BLaER1 treated with 17β-estradiol and CSF1 and Interleukin-3, amounts not matched to agents 10 nM and 100 nM (cell line): ENCODE data around the gene CLEC4E.
A peak's percentile ranks its signal among the peaks of the same experiment; 100 is the strongest.
"Not testable (repeated sequence)": the region's sequence is repeated elsewhere in the genome, so short reads cannot be mapped to it uniquely, and the experiment has no call there.

Experiments used
- H3K27ac ChIP-seq, 11 experiments: shearing (Covaris generic); formaldehyde crosslinking; 2 replicates each; pipeline ENCODE4 v1.8.1; 2022
- H3K27me3 ChIP-seq, 11 experiments: shearing (Covaris generic); formaldehyde crosslinking; 2 replicates each; pipeline ENCODE4 v1.8.1; 2022
- H3K36me3 ChIP-seq, 11 experiments: shearing (Covaris generic); formaldehyde crosslinking; 2 replicates each; pipeline ENCODE4 v1.8.1; 2022
- H3K4me1 ChIP-seq, 10 experiments: shearing (Covaris generic); formaldehyde crosslinking; 2 replicates each; pipeline ENCODE4 v1.8.1; 2022
- H3K4me2 ChIP-seq, 11 experiments: shearing (Covaris generic); formaldehyde crosslinking; 2 replicates each; pipeline ENCODE4 v1.8.1; 2022
- H3K4me3 ChIP-seq, 10 experiments: shearing (Covaris generic); formaldehyde crosslinking; 2 replicates each; pipeline ENCODE4 v1.8.1; 2022
- H3K9ac ChIP-seq, 11 experiments: shearing (Covaris generic); formaldehyde crosslinking; 2 replicates each; pipeline ENCODE4 v1.8.1; 2022
- H3K9me3 ChIP-seq, 11 experiments: shearing (Covaris generic); formaldehyde crosslinking; replicated peaks in 1 of 11; 2 replicates each; pipeline ENCODE4 v1.8.1; 2022
- H4K20me1 ChIP-seq, 11 experiments: shearing (Covaris generic); formaldehyde crosslinking; 2 replicates each; pipeline ENCODE4 v1.8.1; 2022
- Cebpa-rat ChIP-seq, 11 experiments: shearing (Covaris generic); IDR thresholded peaks; 2 replicates each; pipeline ENCODE4 v1.8.1; 2022

CLEC4E gene

GRCh38 chr12:8540831-8541230 is at the start of gene CLEC4E:
CLEC4E (minus strand) TSS chr12:8540905; CDS start chr12:8540797, 108 bp downstream.
- not testable (repeated sequence) for H3K27me3 ChIP-seq

GRCh38 chr12:8589679-8590078 is 49.0 kb upstream of the CLEC4E start:
- no peaks in the 10 kb centered on the region for H3K36me3 ChIP-seq
- peak overlapping the region in 2 of 11 experiments; percentile 45 to 58; a peak in 4 of 22 replicates for H3K4me2 ChIP-seq
- 0 out of 22 replicates have a peak overlapping the region, but pooled peaks of 1 of the 11 experiments have one; percentile 4 for H3K27ac ChIP-seq
- TF ChIP-seq Cebpa-rat (IDR thresholded peaks at IDR 0.05): no peak
- no peaks in the 10 kb centered on the region for H3K9me3 ChIP-seq
- H3K4me1 ChIP-seq: peaks cover under 1 to 59% (median 6%) of the 10 kb centered on the region in 10 experiments
- no peaks in the 10 kb centered on the region for H3K27me3 ChIP-seq
- no peak overlapping the region for H3K9ac ChIP-seq
- no peaks in the 10 kb centered on the region for H4K20me1 ChIP-seq
- H3K4me3 ChIP-seq: no peak overlapping the region

More at GRCh38 chr12:8540831-8541230, at the start of gene CLEC4E:
- Histone ChIP-seq H3K9me3 (peaks cover 0 to 24% (median 0%) of the 10 kb centered on the region in 11 experiments; a peak in 8 of 22 replicates), H3K27ac (peak within 1 kb of the TSS in 10 of 11 experiments; percentile 31 to 94 (median 74); a peak in 19 of 22 replicates), H3K9ac (peak within 1 kb of the TSS in 7 of 11 experiments; percentile 30 to 92 (median 71); a peak in 12 of 22 replicates), H3K36me3 (peaks cover 0 to 36% (median 0%) of the 10 kb centered on the region in 11 experiments; a peak in 8 of 22 replicates), H3K4me3 (peak within 1 kb of the TSS in 6 of 10 experiments; percentile 15 to 66 (median 57); a peak in 11 of 20 replicates), H3K4me2 (peak within 1 kb of the TSS; percentile 5 to 95 (median 60); a peak in 19 of 22 replicates), H3K4me1 (peaks cover 0 to 75% (median 37%) of the 10 kb centered on the region in 10 experiments; a peak in 17 of 20 replicates)
- not testable (repeated sequence) for H4K20me1 ChIP-seq
- peak in 4 of 11 experiments; percentile 19 to 56 (median 45); a peak in 4 of 22 replicates for TF ChIP-seq Cebpa-rat (IDR thresholded peaks at IDR 0.05)

- not testable (repeated sequence) for H3K36me3 ChIP-seq, H3K27me3 ChIP-seq, H4K20me1 ChIP-seq, H3K4me3 ChIP-seq, H3K9me3 ChIP-seq
- Histone ChIP-seq H3K9ac (peak overlapping the region in 3 of 11 experiments; percentile 70 to 73 (median 72); a peak in 6 of 22 replicates), H3K4me1 (peaks cover 35 to 66% (median 45%) of the 10 kb centered on the region in 10 experiments), H3K27ac (peak overlapping the region in 7 of 11 experiments; percentile 36 to 95 (median 68); a peak in 12 of 22 replicates), H3K4me2 (peak overlapping the region; percentile 48 to 90 (median 65))
These were observed 43.8 kb upstream of the CLEC4E start for GRCh38 chr12:8584478-8584877.

- Histone ChIP-seq H3K4me3 (no peak overlapping the region), H3K9me3 (no peaks in the 10 kb centered on the region), H3K27me3 (no peaks in the 10 kb centered on the region), H3K4me2 (peak overlapping the region; percentile 48 to 90 (median 65)), H4K20me1 (no peaks in the 10 kb centered on the region), H3K4me1 (peaks cover 40 to 66% (median 50%) of the 10 kb centered on the region in 10 experiments), H3K27ac (peak overlapping the region in 10 of 11 experiments; percentile 31 to 95 (median 51); a peak in 16 of 22 replicates), H3K36me3 (no peaks in the 10 kb centered on the region), H3K9ac (peak overlapping the region in 4 of 11 experiments; percentile 24 to 73 (median 71); a peak in 7 of 22 replicates)
- no peak for TF ChIP-seq Cebpa-rat (IDR thresholded peaks at IDR 0.05)
These were observed 43.3 kb upstream of the CLEC4E start for GRCh38 chr12:8584004-8584403.

- Histone ChIP-seq H3K4me1 (peaks cover 55 to 73% (median 67%) of the 10 kb centered on the region in 10 experiments), H3K27ac (0 out of 22 replicates have a peak overlapping the region, but pooled peaks of 1 of the 11 experiments have one; percentile 1), H3K4me2 (peak overlapping the region; percentile 10 to 58 (median 46); a peak in 15 of 22 replicates), H4K20me1 (no peaks in the 10 kb centered on the region), H3K9ac (no peak overlapping the region), H3K9me3 (no peaks in the 10 kb centered on the region), H3K27me3 (0 out of 22 replicates have a peak, but pooled peaks cover 0 to 3% (median 0%) of the 10 kb centered on the region in 11 experiments), H3K36me3 (no peaks in the 10 kb centered on the region), H3K4me3 (no peak overlapping the region)
- no peak for TF ChIP-seq Cebpa-rat (IDR thresholded peaks at IDR 0.05)
These were observed 40.5 kb upstream of the CLEC4E start for GRCh38 chr12:8581098-8581784.

GRCh38 chr12:8577879-8578278 is 37.2 kb upstream of the CLEC4E start:
- no peaks in the 10 kb centered on the region for H4K20me1 ChIP-seq
- H3K9me3 ChIP-seq: no peaks in the 10 kb centered on the region
- H3K4me1 ChIP-seq: peaks cover 39 to 53% (median 48%) of the 10 kb centered on the region in 10 experiments
- H3K27ac ChIP-seq: peak overlapping the region in 1 of 11 experiments; percentile 11; a peak in 1 of 22 replicates
- H3K4me2 ChIP-seq: peak overlapping the region; percentile 29 to 74 (median 62); a peak in 21 of 22 replicates
- no peak overlapping the region for H3K4me3 ChIP-seq
- TF ChIP-seq Cebpa-rat (IDR thresholded peaks at IDR 0.05): no peak
- no peaks in the 10 kb centered on the region for H3K36me3 ChIP-seq
- H3K9ac ChIP-seq: no peak overlapping the region
- 0 out of 22 replicates have a peak, but pooled peaks cover 0 to 3% (median 0%) of the 10 kb centered on the region in 11 experiments for H3K27me3 ChIP-seq

GRCh38 chr12:8572507-8572906 is 31.8 kb upstream of the CLEC4E start:
- TF ChIP-seq Cebpa-rat (IDR thresholded peaks at IDR 0.05): 0 out of 22 replicates have a peak, but pooled peaks of 1 of the 11 experiments have one; percentile 10

GRCh38 chr12:8566525-8566924 is 25.8 kb upstream of the CLEC4E start:
- Histone ChIP-seq H3K27me3 (no peaks in the 10 kb centered on the region), H3K9ac (peak overlapping the region in 6 of 11 experiments; percentile 23 to 71 (median 49); a peak in 8 of 22 replicates), H3K4me1 (peaks cover 0 to 47% (median 19%) of the 10 kb centered on the region in 10 experiments; a peak in 12 of 20 replicates), H3K36me3 (peaks cover 0 to 18% (median 6%) of the 10 kb centered on the region in 11 experiments; a peak in 9 of 22 replicates), H3K4me2 (peak overlapping the region in 9 of 11 experiments; percentile 4 to 89 (median 63); a peak in 15 of 22 replicates), H3K4me3 (peak overlapping the region in 5 of 10 experiments; percentile 3 to 49 (median 27); a peak in 6 of 20 replicates), H3K27ac (peak overlapping the region in 8 of 11 experiments; percentile 42 to 93 (median 73); a peak in 16 of 22 replicates), H3K9me3 (peaks cover 45 to 73% (median 54%) of the 10 kb centered on the region in 11 experiments), H4K20me1 (no peaks in the 10 kb centered on the region)
- no peak for TF ChIP-seq Cebpa-rat (IDR thresholded peaks at IDR 0.05)

More at GRCh38 chr12:8572507-8572906, 31.8 kb upstream of the CLEC4E start:
- Histone ChIP-seq H4K20me1 (no peaks in the 10 kb centered on the region), H3K4me1 (peaks cover 5 to 50% (median 15%) of the 10 kb centered on the region in 10 experiments), H3K9me3 (peaks cover 11 to 16% (median 13%) of the 10 kb centered on the region in 11 experiments), H3K27ac (peak overlapping the region in 4 of 11 experiments; percentile 57 to 89 (median 84); a peak in 8 of 22 replicates), H3K27me3 (0 out of 22 replicates have a peak, but pooled peaks cover 0 to 3% (median 0%) of the 10 kb centered on the region in 11 experiments), H3K4me3 (no peak overlapping the region), H3K4me2 (peak overlapping the region in 8 of 11 experiments; percentile 12 to 73 (median 54); a peak in 15 of 22 replicates), H3K9ac (peak overlapping the region in 3 of 11 experiments; percentile 62 to 67 (median 65); a peak in 5 of 22 replicates), H3K36me3 (peaks cover 0 to 10% (median 4%) of the 10 kb centered on the region in 11 experiments; a peak in 9 of 22 replicates)

- H3K4me1 ChIP-seq: peaks cover 0 to 43% (median 19%) of the 10 kb centered on the region in 10 experiments; a peak in 12 of 20 replicates
- peak overlapping the region in 5 of 10 experiments; percentile 3 to 49 (median 27); a peak in 5 of 20 replicates for H3K4me3 ChIP-seq
- not testable (repeated sequence) for H4K20me1 ChIP-seq, H3K27me3 ChIP-seq
- peaks cover 50 to 78% (median 58%) of the 10 kb centered on the region in 11 experiments for H3K9me3 ChIP-seq
- H3K27ac ChIP-seq: peak overlapping the region in 8 of 11 experiments; percentile 42 to 93 (median 73); a peak in 15 of 22 replicates
- H3K9ac ChIP-seq: peak overlapping the region in 6 of 11 experiments; percentile 23 to 71 (median 49); a peak in 8 of 22 replicates
- peaks cover 0 to 18% (median 6%) of the 10 kb centered on the region in 11 experiments; a peak in 9 of 22 replicates for H3K36me3 ChIP-seq
- peak overlapping the region in 9 of 11 experiments; percentile 4 to 89 (median 63); a peak in 15 of 22 replicates for H3K4me2 ChIP-seq
These were observed 25.3 kb upstream of the CLEC4E start for GRCh38 chr12:8566052-8566451.
